ENCODE results near the gene PSMG3.

Gene PSMG3

GRCh38 chr7:1610013-1610677, 40.3 kb upstream of the PSMG3 start:
- no peak overlapping the region for H3K4me3 ChIP-seq (ENCODE audit: insufficient read length, low read depth)
- DNase-seq (ENCODE audit: low read depth, low spot score): no peak
- peaks cover 14% of the 10 kb centered on the region for H3K4me1 ChIP-seq (ENCODE audit: insufficient read depth, insufficient read length)
- peak overlapping the region; percentile 45 for H3K9ac ChIP-seq (ENCODE audit: insufficient read length, low read depth)
- no peaks in the 10 kb centered on the region for H3K36me3 ChIP-seq (ENCODE audit: insufficient read depth, insufficient read length, low read length)
- H3K27me3 ChIP-seq (ENCODE audit: insufficient read depth, insufficient read length): no peaks in the 10 kb centered on the region
- TF ChIP-seq YY1 (IDR thresholded peaks at IDR 0.05; ENCODE audit: insufficient read depth, insufficient read length) (no peak), ZNF274 (IDR thresholded peaks at IDR 0.05; ENCODE audit: low read depth, low read length) (no peak), SUZ12 (IDR thresholded peaks at IDR 0.05; ENCODE audit: extremely low read depth, insufficient read depth, insufficient read length) (no peak)
- H3K9me3 ChIP-seq (ENCODE audit: insufficient read depth, low read length): no peaks in the 10 kb centered on the region

- H3K4me3 ChIP-seq (ENCODE audit: insufficient read length, low read depth): no peak overlapping the region
- H3K27me3 ChIP-seq (ENCODE audit: insufficient read depth, insufficient read length): no peaks in the 10 kb centered on the region
- H3K36me3 ChIP-seq (ENCODE audit: insufficient read depth, insufficient read length, low read length): no peaks in the 10 kb centered on the region
- no peak for DNase-seq (ENCODE audit: low read depth, low spot score)
- TF ChIP-seq SUZ12 (IDR thresholded peaks at IDR 0.05; ENCODE audit: extremely low read depth, insufficient read depth, insufficient read length) (no peak), YY1 (IDR thresholded peaks at IDR 0.05; ENCODE audit: insufficient read depth, insufficient read length) (no peak), ZNF274 (IDR thresholded peaks at IDR 0.05; ENCODE audit: low read depth, low read length) (no peak)
- H3K9me3 ChIP-seq (ENCODE audit: insufficient read depth, low read length): no peaks in the 10 kb centered on the region
- no peak overlapping the region for H3K9ac ChIP-seq (ENCODE audit: insufficient read length, low read depth)
- peaks cover 14% of the 10 kb centered on the region for H3K4me1 ChIP-seq (ENCODE audit: insufficient read depth, insufficient read length)
Measured at GRCh38 chr7:1609023-1609422, 39.2 kb upstream of the PSMG3 start.

DNA sequence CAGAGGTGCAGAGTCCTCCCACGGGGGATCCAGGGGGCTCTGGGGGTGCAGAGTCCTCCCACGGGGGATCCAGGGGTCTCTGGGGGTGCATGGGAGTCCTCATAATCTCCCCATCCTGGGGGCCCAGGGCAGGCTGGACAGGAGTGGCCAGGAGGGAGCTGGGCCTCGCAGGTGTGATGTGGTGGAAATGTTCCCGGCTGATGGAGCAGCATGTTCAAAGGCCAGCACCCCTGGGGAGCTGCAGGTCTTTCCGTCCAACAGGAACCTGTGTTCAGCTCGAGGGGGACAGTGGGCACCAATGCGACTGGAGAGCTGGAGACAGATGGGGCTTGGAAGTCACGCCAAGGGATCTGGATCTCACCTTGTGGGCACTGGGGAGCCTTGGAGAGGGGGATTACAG, 38.5 kb upstream of the PSMG3 start:
- Histone ChIP-seq H3K27me3 (ENCODE audit: insufficient read depth, insufficient read length) (no peaks in the 10 kb centered on the region), H3K9ac (ENCODE audit: insufficient read length, low read depth) (no peak overlapping the region), H3K36me3 (ENCODE audit: insufficient read depth, insufficient read length, low read length) (no peaks in the 10 kb centered on the region), H3K4me3 (ENCODE audit: insufficient read length, low read depth) (no peak overlapping the region), H3K9me3 (ENCODE audit: insufficient read depth, low read length) (no peaks in the 10 kb centered on the region), H3K4me1 (ENCODE audit: insufficient read depth, insufficient read length) (peaks cover 14% of the 10 kb centered on the region)
- no peak for TF ChIP-seq SUZ12 (IDR thresholded peaks at IDR 0.05; ENCODE audit: extremely low read depth, insufficient read depth, insufficient read length)
- TF ChIP-seq ZNF274 (IDR thresholded peaks at IDR 0.05; ENCODE audit: low read depth, low read length): no peak
- TF ChIP-seq YY1 (IDR thresholded peaks at IDR 0.05; ENCODE audit: insufficient read depth, insufficient read length): no peak
- no peak for DNase-seq (ENCODE audit: low read depth, low spot score)

GRCh38 chr7:1607696-1608095, 37.9 kb upstream of the PSMG3 start:
- Histone ChIP-seq H3K4me1 (ENCODE audit: insufficient read depth, insufficient read length) (peaks cover 14% of the 10 kb centered on the region), H3K4me3 (ENCODE audit: insufficient read length, low read depth) (no peak overlapping the region), H3K27me3 (ENCODE audit: insufficient read depth, insufficient read length) (no peaks in the 10 kb centered on the region), H3K9me3 (ENCODE audit: insufficient read depth, low read length) (no peaks in the 10 kb centered on the region), H3K36me3 (ENCODE audit: insufficient read depth, insufficient read length, low read length) (no peaks in the 10 kb centered on the region), H3K9ac (ENCODE audit: insufficient read length, low read depth) (no peak overlapping the region)
- TF ChIP-seq ZNF274 (IDR thresholded peaks at IDR 0.05; ENCODE audit: low read depth, low read length) (no peak), SUZ12 (IDR thresholded peaks at IDR 0.05; ENCODE audit: extremely low read depth, insufficient read depth, insufficient read length) (no peak), YY1 (IDR thresholded peaks at IDR 0.05; ENCODE audit: insufficient read depth, insufficient read length) (no peak)
- DNase-seq (ENCODE audit: low read depth, low spot score): no peak

DNA sequence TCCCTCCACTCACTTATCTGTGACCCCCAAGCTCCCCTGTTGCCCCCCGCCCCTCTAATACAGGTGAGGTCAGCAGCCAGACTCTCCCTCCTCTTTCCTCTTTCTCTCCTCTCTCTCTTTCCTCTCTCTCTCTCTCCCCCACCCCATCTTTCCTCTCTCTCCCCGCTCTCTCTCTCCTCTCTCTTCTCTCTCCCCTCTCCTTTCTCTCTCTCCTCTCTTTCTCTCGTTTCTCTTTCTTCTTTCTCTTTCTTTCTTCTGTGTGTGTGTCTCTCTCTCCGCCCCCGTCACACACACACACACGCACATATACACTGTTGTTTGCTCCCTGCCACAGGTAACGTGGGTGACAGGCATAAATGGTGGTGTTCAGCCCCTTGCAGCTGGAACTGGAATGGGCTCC, 37.2 kb upstream of the PSMG3 start:
- H3K36me3 ChIP-seq (ENCODE audit: insufficient read depth, insufficient read length, low read length): no peaks in the 10 kb centered on the region
- no peak for DNase-seq (ENCODE audit: low read depth, low spot score)
- peaks cover 14% of the 10 kb centered on the region for H3K4me1 ChIP-seq (ENCODE audit: insufficient read depth, insufficient read length)
- H3K4me3 ChIP-seq (ENCODE audit: insufficient read length, low read depth): no peak overlapping the region
- no peaks in the 10 kb centered on the region for H3K9me3 ChIP-seq (ENCODE audit: insufficient read depth, low read length)
- TF ChIP-seq YY1 (IDR thresholded peaks at IDR 0.05; ENCODE audit: insufficient read depth, insufficient read length) (no peak), ZNF274 (IDR thresholded peaks at IDR 0.05; ENCODE audit: low read depth, low read length) (no peak), SUZ12 (IDR thresholded peaks at IDR 0.05; ENCODE audit: extremely low read depth, insufficient read depth, insufficient read length) (no peak)
- H3K9ac ChIP-seq (ENCODE audit: insufficient read length, low read depth): no peak overlapping the region
- H3K27me3 ChIP-seq (ENCODE audit: insufficient read depth, insufficient read length): no peaks in the 10 kb centered on the region

- H3K9me3 ChIP-seq (ENCODE audit: insufficient read depth, low read length): no peaks in the 10 kb centered on the region
- no peak overlapping the region for H3K9ac ChIP-seq (ENCODE audit: insufficient read length, low read depth)
- DNase-seq (ENCODE audit: low read depth, low spot score): no peak
- H3K27me3 ChIP-seq (ENCODE audit: insufficient read depth, insufficient read length): no peaks in the 10 kb centered on the region
- no peak overlapping the region for H3K4me3 ChIP-seq (ENCODE audit: insufficient read length, low read depth)
- TF ChIP-seq SUZ12 (IDR thresholded peaks at IDR 0.05; ENCODE audit: extremely low read depth, insufficient read depth, insufficient read length): no peak
- TF ChIP-seq YY1 (IDR thresholded peaks at IDR 0.05; ENCODE audit: insufficient read depth, insufficient read length): no peak
- TF ChIP-seq ZNF274 (IDR thresholded peaks at IDR 0.05; ENCODE audit: low read depth, low read length): no peak
- no peaks in the 10 kb centered on the region for H3K36me3 ChIP-seq (ENCODE audit: insufficient read depth, insufficient read length, low read length)
- H3K4me1 ChIP-seq (ENCODE audit: insufficient read depth, insufficient read length): peaks cover 13% of the 10 kb centered on the region
Measured at GRCh38 chr7:1604383-1604782, 34.6 kb upstream of the PSMG3 start.

- Histone ChIP-seq H3K4me1 (ENCODE audit: insufficient read depth, insufficient read length) (peaks cover 7% of the 10 kb centered on the region), H3K4me3 (ENCODE audit: insufficient read length, low read depth) (no peak overlapping the region), H3K9me3 (ENCODE audit: insufficient read depth, low read length) (peaks cover 1% of the 10 kb centered on the region; the same call in 1 of the 2 replicates), H3K27me3 (ENCODE audit: insufficient read depth, insufficient read length) (no peaks in the 10 kb centered on the region), H3K36me3 (ENCODE audit: insufficient read depth, insufficient read length, low read length) (no peaks in the 10 kb centered on the region), H3K9ac (ENCODE audit: insufficient read length, low read depth) (no peak overlapping the region)
- no peak for DNase-seq (ENCODE audit: low read depth, low spot score)
- TF ChIP-seq SUZ12 (IDR thresholded peaks at IDR 0.05; ENCODE audit: extremely low read depth, insufficient read depth, insufficient read length) (no peak), YY1 (IDR thresholded peaks at IDR 0.05; ENCODE audit: insufficient read depth, insufficient read length) (no peak), ZNF274 (IDR thresholded peaks at IDR 0.05; ENCODE audit: low read depth, low read length) (no peak)
Measured at GRCh38 chr7:1603346-1604225, 33.8 kb upstream of the PSMG3 start.

All from NT2/D1 (cell line).